ENCODE data around the gene C19orf53. TPM values are rescaled to one million over a fixed set of nuclear protein-coding genes. Genes with fewer than 3 reads are reported as not detected.

Gene C19orf53
- total and polyA plus RNA-seq, 9 of the 15 experiments (the other 6 are each of a cell fraction or from before 2014, with no cell fraction given): 98.5 to 441 (median 164) TPM

GRCh38 chr19:13731147-13731964 is 42.9 kb upstream of the C19orf53 start (continued):
- TF ChIP-seq FOXP1 (CRISPR knock-in tag; IDR thresholded peaks at IDR 0.05) (0 out of 2 replicates have a peak, but pooled peaks have one; percentile 40), SUPT5H (IDR thresholded peaks at IDR 0.05) (peak; percentile 85), PBX2 (CRISPR knock-in tag; IDR thresholded peaks at IDR 0.05; ENCODE audit: low read depth) (no peak), PBX2 (tag; conservative IDR thresholded peaks at IDR 0.05; ENCODE audit: low read depth) (peak; percentile 81), RBM22 (IDR thresholded peaks at IDR 0.05; ENCODE audit: low read depth, low read length, poor library complexity, severe bottlenecking) (peak; percentile 98), CEBPG (CRISPR knock-in tag; IDR thresholded peaks at IDR 0.05) (no peak), CEBPG (tag; conservative IDR thresholded peaks at IDR 0.05 in 1 of 2, IDR thresholded peaks at IDR 0.05 in 1 of 2) (peak in 1 of 2 experiments; percentile 7; a peak in 1 of 4 replicates), STAG1 (CRISPR knock-in tag; IDR thresholded peaks at IDR 0.05; ENCODE audit: borderline replicate concordance) (no peak), MLLT1 (IDR thresholded peaks at IDR 0.05) (peak in 1 of 2 experiments; percentile 87; a peak in 2 of 4 replicates), FIP1L1 (IDR thresholded peaks at IDR 0.05; ENCODE audit: low read depth, low read length, poor library complexity, severe bottlenecking) (no peak), ARID3A (IDR thresholded peaks at IDR 0.05; ENCODE audit: borderline replicate concordance, low read depth, low read length) (peak; percentile 48; the same call in 1 of the 2 replicates), RBM15 (IDR thresholded peaks at IDR 0.05; ENCODE audit: insufficient read depth, low read length) (no peak), VEZF1 (CRISPR knock-in tag; IDR thresholded peaks at IDR 0.05) (0 out of 2 replicates have a peak, but pooled peaks have one; percentile 42), ETS1 (conservative IDR thresholded peaks at IDR 0.05; ENCODE audit: control insufficient read depth, low read depth, low read length) (no peak), ZFP91 (CRISPR knock-in tag; IDR thresholded peaks at IDR 0.05) (no peak)

Measured in K562 (cell line).